Ascending aorta (tissue), 2 donors: ENCODE results near the gene RBM5. TPM values are rescaled to one million over a fixed set of nuclear protein-coding genes. Genes with fewer than 3 reads are reported as not detected.
A peak's percentile ranks its signal among the peaks of the same experiment; 100 is the strongest.

Experiments used
- DNase-seq, 2 donors: peaks; one replicate each; pipeline ENCODE4 v3.0.0-alpha.2; 2019; ENCODE audit warnings: low spot score in 2 of 2
- H3K27ac ChIP-seq, 2 donors: fragments of 200-600 bp; sonication (generic); one replicate each; pipeline ENCODE4 v1.5.1; 2016 to 2017; ENCODE audit warnings: mild to moderate bottlenecking in 1 of 2
- H3K27me3 ChIP-seq: fragments of 200-600 bp; sonication (generic); one replicate; pipeline ENCODE4 v1.5.1; 2017
- H3K36me3 ChIP-seq, 2 donors: fragments of 200-600 bp; sonication (generic); one replicate each; pipeline ENCODE4 v1.5.1; 2016
- H3K4me1 ChIP-seq, 2 donors: fragments of 200-600 bp; sonication (generic); one replicate each; pipeline ENCODE4 v1.5.1; 2016 to 2017; ENCODE audit warnings: mild to moderate bottlenecking in 1 of 2
- H3K4me3 ChIP-seq, 2 donors: fragments of 200-600 bp; sonication (generic); one replicate each; pipeline ENCODE4 v1.5.1; 2016 to 2017; ENCODE audit warnings: mild to moderate bottlenecking in 1 of 2
- H3K9me3 ChIP-seq, 2 donors: fragments of 200-600 bp; sonication (generic); one replicate each; pipeline ENCODE4 v1.5.1; 2016
- intact Hi-C: fragments of 100-400 bp; cut with DNase I; formaldehyde crosslinking; loops from one replicate; pipeline ENCODE4 v1.15.1; 2023
- total RNA-seq: library from RNA; depleted of rRNA; stranded (reverse); fragments of >200 nt; gene quantifications from one replicate; pipeline ENCODE4 v1.1.0, GENCODE V29; 2016
- TF ChIP-seq, protein P1 (sequence below), 3 experiments: fragments of 200-600 bp in 2 of 3; fragments of 450-650 bp in 1 of 3; sonication (generic) in 2 of 3; IDR thresholded peaks; one replicate each; pipeline ENCODE4 v1.5.1; 2016 to 2019; ENCODE audit warnings: antibody characterized with exemption in 3 of 3, mild to moderate bottlenecking in 1 of 3, moderate library complexity in 1 of 3

Gene RBM5
- total RNA-seq, 1 donor from 2014 or later: 105 TPM

DNA sequence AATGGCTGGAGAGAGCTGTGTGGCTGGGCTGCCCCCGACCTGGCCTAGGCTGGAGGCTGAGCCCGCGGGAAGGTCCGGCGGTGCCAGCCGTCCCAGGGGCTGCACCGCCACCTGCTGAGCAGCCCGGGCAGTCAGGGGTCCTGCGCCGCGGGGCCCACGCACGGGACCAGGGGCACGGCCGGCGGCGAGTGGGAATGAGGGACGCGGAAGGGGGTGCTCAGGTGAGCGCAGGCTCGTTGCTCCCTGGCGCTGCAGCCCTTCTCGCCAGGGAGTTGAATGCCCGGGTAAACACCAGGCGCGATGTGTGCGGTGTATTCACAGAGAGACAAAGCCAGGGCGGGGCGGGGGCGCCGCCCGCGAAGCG lies 65.7 kb downstream of the RBM5 start:
- intact Hi-C loops: loop anchor here (2.0 kb wide), 2 partner anchors 34 kb away; no protein-coding TSS in a partner anchor
- H3K4me1 ChIP-seq: peaks cover 17 to 36% of the 10 kb centered on the region in 2 donors
- no peaks in the 10 kb centered on the region for H3K36me3 ChIP-seq
- H3K27ac ChIP-seq: no peak overlapping the region
- peak overlapping the region; percentile 62 to 75 for H3K4me3 ChIP-seq
- DNase-seq: peak in 1 of 2 donors; percentile 69
- H3K27me3 ChIP-seq: no peaks in the 10 kb centered on the region
- TF ChIP-seq, protein P1, sequence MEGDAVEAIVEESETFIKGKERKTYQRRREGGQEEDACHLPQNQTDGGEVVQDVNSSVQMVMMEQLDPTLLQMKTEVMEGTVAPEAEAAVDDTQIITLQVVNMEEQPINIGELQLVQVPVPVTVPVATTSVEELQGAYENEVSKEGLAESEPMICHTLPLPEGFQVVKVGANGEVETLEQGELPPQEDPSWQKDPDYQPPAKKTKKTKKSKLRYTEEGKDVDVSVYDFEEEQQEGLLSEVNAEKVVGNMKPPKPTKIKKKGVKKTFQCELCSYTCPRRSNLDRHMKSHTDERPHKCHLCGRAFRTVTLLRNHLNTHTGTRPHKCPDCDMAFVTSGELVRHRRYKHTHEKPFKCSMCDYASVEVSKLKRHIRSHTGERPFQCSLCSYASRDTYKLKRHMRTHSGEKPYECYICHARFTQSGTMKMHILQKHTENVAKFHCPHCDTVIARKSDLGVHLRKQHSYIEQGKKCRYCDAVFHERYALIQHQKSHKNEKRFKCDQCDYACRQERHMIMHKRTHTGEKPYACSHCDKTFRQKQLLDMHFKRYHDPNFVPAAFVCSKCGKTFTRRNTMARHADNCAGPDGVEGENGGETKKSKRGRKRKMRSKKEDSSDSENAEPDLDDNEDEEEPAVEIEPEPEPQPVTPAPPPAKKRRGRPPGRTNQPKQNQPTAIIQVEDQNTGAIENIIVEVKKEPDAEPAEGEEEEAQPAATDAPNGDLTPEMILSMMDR (IDR thresholded peaks at IDR 0.05): peak in 2 of 3 experiments; percentile 17 to 46
- no peaks in the 10 kb centered on the region for H3K9me3 ChIP-seq

DNA sequence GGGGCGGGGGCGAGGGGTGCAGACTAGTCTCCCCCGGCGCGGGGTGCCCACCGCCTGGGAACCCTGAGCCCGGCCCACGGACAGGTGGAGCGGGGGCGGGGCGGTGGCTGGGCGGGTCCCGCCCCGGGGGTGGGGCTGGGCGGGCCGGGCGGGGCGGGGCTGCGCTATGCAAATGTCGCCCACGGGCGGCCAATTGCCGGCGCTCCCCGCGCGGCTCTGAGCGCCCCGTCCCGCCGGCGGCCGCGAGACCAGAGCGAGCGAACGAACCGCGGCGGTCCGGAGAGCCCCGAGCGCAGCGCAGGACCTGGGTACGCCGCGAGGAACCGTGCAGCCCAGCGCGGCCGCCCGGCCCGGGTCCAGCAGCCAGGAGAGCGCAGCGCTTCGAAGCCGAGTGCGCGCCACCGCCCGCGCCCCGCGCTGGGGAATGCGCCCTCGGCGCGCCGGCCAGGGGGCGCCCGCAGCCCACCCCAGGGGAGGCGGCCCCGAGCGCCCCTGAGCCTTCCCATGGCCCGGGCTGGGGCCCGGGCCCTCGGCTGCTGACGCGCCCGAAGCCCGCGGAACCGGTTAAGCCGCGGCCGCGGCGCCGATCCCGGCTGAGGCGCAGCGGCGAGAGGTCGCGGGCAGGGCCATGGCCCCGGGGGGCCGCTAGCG lies 66.2 kb downstream of the RBM5 start, which contains the start of gene SEMA3F:
TSS of gene SEMA3F (plus strand) at position 485 of the 651 bp plus-strand sequence. CDS start 4,299 bp downstream, outside the sequence.
- Histone ChIP-seq H3K27ac (peak within 1 kb of the TSS; percentile 62 to 94), H3K4me1 (peaks cover 17 to 41% of the 10 kb centered on the region in 2 donors), H3K4me3 (peak within 1 kb of the TSS; percentile 62 to 75), H3K9me3 (no peaks in the 10 kb centered on the region), H3K36me3 (no peaks in the 10 kb centered on the region), H3K27me3 (no peaks in the 10 kb centered on the region)
- DNase-seq: peak in 1 of 2 donors; percentile 78
- intact Hi-C loops: loop anchor here (1.0 to 2.0 kb wide), 3 partner anchors 10 to 34 kb away; no protein-coding TSS in a partner anchor
- TF ChIP-seq, protein P1 (IDR thresholded peaks at IDR 0.05): peak in 1 of 3 experiments; percentile 33

DNA sequence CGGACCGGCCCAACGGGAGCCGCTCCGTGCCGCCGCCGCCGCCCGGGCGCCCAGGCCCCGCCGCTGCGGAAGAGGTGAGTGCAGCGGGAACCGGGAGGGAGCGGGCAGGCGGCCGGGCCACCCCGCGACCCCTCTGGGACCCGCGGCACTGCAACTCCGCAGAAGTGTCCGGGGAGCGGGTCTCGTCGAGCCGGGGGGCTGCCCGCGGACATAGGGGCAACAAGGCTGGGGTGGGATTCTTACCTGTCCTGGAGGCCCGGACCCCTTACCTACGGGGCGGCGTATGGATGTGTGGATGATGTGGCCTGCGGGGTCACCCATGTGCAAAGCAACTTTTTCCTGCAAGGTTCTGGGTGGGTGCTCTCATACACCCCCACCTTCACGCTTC lies 66.8 kb downstream of the RBM5 start:
- peak overlapping the region; percentile 62 to 75 for H3K4me3 ChIP-seq
- H3K27ac ChIP-seq: peak overlapping the region in 1 of 2 donors; percentile 62
- TF ChIP-seq, protein P1 (IDR thresholded peaks at IDR 0.05): no peak

DNA sequence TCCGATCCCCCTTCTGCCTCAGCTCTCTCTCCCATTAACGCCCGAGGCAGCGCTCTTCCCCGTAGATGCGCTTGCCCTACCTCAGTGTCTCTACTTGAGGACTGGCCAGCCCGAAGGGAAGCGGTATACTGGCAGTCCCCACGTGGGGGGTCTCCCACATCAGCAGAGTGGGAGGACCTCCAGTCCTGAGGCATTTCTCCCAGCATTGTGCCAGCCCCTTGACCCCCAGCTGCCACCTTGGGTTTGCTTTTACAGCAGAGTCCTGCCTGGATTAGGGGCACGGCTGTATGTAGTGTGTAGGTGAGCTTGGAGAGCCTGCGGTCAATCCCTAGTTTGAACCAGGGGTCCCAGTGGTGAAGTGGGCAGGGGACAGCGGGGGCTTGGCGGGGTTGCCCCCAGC lies 67.2 kb downstream of the RBM5 start:
- TF ChIP-seq, protein P1 (IDR thresholded peaks at IDR 0.05): no peak
- Histone ChIP-seq H3K9me3 (no peaks in the 10 kb centered on the region), H3K4me1 (peaks cover 17 to 48% of the 10 kb centered on the region in 2 donors), H3K36me3 (no peaks in the 10 kb centered on the region), H3K4me3 (peak overlapping the region; percentile 62 to 75), H3K27ac (peak overlapping the region in 1 of 2 donors; percentile 94), H3K27me3 (no peaks in the 10 kb centered on the region)
- intact Hi-C loops: loop anchor here (1.0 to 2.0 kb wide), 4 partner anchors 9 to 35 kb away; no protein-coding TSS in a partner anchor
- no peak for DNase-seq

More for the DNA sequence above, 66.8 kb downstream of the RBM5 start:
- peaks cover 17 to 45% of the 10 kb centered on the region in 2 donors for H3K4me1 ChIP-seq
- H3K36me3 ChIP-seq: no peaks in the 10 kb centered on the region
- H3K9me3 ChIP-seq: no peaks in the 10 kb centered on the region
- intact Hi-C loops: loop anchor here (1.0 to 2.0 kb wide), 3 partner anchors 10 to 35 kb away; no protein-coding TSS in a partner anchor
- DNase-seq: no peak
- no peaks in the 10 kb centered on the region for H3K27me3 ChIP-seq

DNA sequence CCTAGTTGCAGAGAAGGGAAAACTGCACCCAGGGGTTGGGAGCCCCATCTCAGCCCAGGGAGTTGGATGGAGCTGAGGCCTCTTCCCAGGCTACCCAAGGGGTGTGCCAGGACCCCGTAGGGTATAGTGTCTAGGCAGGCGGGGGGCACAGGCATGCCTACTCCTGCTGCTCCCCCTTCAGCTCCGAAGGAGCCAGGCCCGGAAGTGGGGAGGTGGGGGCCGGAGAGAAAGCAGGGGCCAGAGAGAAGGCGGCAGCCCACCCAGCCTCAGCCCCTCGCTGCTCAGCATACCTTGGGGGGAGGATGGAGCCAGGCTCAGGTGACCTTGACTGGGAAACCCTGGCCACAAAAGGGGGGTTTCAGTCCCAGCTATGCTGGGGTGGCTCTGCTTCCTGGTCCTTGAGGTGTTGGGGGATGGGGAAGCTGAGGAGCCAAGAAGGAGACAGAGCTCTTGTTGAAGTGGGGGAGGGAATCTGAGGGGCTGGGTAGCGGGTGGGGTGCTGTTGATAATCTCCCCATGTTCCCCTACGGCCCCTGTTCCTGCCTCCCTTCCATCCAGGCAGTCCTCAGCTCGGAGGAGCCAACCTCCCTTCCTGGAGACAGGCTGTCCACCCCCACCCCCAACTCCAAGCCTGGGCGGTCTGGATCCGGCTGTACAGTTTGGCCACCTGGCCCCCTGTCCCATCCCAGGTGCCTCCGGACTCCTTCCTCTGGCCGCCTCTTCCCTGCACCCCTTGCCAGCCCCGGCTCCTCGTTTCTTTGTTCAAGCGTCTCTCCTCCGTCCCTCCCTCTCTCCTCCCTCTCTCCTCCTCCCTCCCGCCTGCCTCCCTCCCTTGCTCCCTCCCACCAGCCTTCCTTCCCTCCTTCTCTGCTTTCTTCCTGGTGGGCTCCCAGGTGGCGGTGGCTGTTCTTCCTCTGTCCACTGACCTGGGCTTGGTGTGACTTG lies 68.1 kb downstream of the RBM5 start:
- TF ChIP-seq, protein P1 (IDR thresholded peaks at IDR 0.05): no peak
- DNase-seq: no peak
- Histone ChIP-seq H3K27ac (peak overlapping the region; percentile 88 to 94), H3K36me3 (no peaks in the 10 kb centered on the region), H3K4me3 (peak overlapping the region; percentile 45 to 75), H3K9me3 (no peaks in the 10 kb centered on the region), H3K27me3 (no peaks in the 10 kb centered on the region), H3K4me1 (peaks cover 17 to 51% of the 10 kb centered on the region in 2 donors)
- intact Hi-C loops: loop anchor here (2.0 kb wide), 1 partner anchor 14 kb away; no protein-coding TSS in a partner anchor
